HepG2 (cell line): ENCODE measurements around the gene PTPN3. TPM values are rescaled to one million over a fixed set of nuclear protein-coding genes. Genes with fewer than 3 reads are reported as not detected.

Source experiments
- ATAC-seq: fragments of 200-7000 bp; cut with Tn5 transposase; 3 replicates; pipeline ENCODE4 v1.9.1; 2020; ENCODE audit warnings: mild to moderate bottlenecking, moderate library complexity
- BruUV-seq: library from RNA; stranded (reverse); fragments of 400-500 nt; replicated peaks from 2 replicates; lab custom pipeline; 2021; lab: Mats Ljungman, UMichigan
- CTCF ChIA-PET: fragments of 300-600 bp; formaldehyde crosslinking; extraction: SDS; loops from one replicate; lab custom pipeline; 2021; ENCODE audit warnings: low total read pairs, inconsistent platforms, low intra/inter-chr PET ratio; lab: Yijun Ruan, JAX
- POLR2A ChIA-PET: fragments of 350-600 bp; sonication (Branson Sonifier 250); formaldehyde crosslinking; loops from one replicate; lab custom pipeline; 2020; ENCODE audit warnings: antibody characterized with exemption, inconsistent platforms; lab: Yijun Ruan, JAX
- DNase-seq: peaks from one replicate; pipeline ENCODE4 v3.0.0-alpha.2; 2015; ENCODE audit warnings: low spot score
- FAIRE-seq: peaks from 3 replicates; lab custom pipeline; 2011; peaks lifted over from hg19 to GRCh38; lab: Jason Lieb, UNC
- H2AFZ ChIP-seq: one replicate; pipeline ENCODE4 v1.6.1; 2011; ENCODE audit warnings: low read length, inconsistent platforms
- H3K27ac ChIP-seq: fragments of 300-600 bp; 3 replicates; pipeline ENCODE4 v1.8.0; 2011; ENCODE audit warnings: mixed run types, mild to moderate bottlenecking, mixed read lengths, low read length, inconsistent platforms; ENCODE audit not compliant: insufficient read depth; ENCODE audit errors: extremely low read length
- H3K27me3 ChIP-seq, 2 experiments: fragments of 200-600 bp in 1 of 2; 2 replicates in 1 of 2; 3 replicates in 1 of 2; pipeline versions ENCODE4 v1.6.0 to v1.8.0; 2011; ENCODE audit warnings: low read length in 2 of 2, mild to moderate bottlenecking in 2 of 2, moderate library complexity in 2 of 2, inconsistent platforms in 1 of 2; ENCODE audit not compliant: insufficient read depth in 2 of 2, control insufficient read depth in 1 of 2
- H3K36me3 ChIP-seq, 2 experiments: fragments of 200-600 bp in 1 of 2; replicated peaks in 1 of 2; 2 replicates in 1 of 2; 3 replicates in 1 of 2; pipeline versions ENCODE4 v1.5.1 to v1.8.0; 2011; ENCODE audit warnings: low read length in 2 of 2, inconsistent platforms in 1 of 2; ENCODE audit not compliant: insufficient read depth in 2 of 2, control insufficient read depth in 1 of 2
- H3K4me1 ChIP-seq: 2 replicates; pipeline ENCODE4 v1.5.1; 2012; ENCODE audit warnings: low read length, inconsistent platforms; ENCODE audit not compliant: insufficient read depth
- H3K4me2 ChIP-seq: 2 replicates; pipeline ENCODE4 v1.6.0; 2011; ENCODE audit warnings: low read depth, low read length, inconsistent platforms
- H3K4me3 ChIP-seq, 3 experiments: fragments of 200-600 bp in 1 of 3; sonication (generic), shearing (Covaris generic) in 1 of 3; replicated peaks in 1 of 3; 2 replicates each; pipeline ENCODE4 v1.5.1; 2011 to 2016; ENCODE audit warnings: low read length in 3 of 3, inconsistent platforms in 2 of 3, low read depth in 2 of 3, mild to moderate bottlenecking in 2 of 3, control low read depth in 1 of 3, mixed read lengths in 1 of 3; ENCODE audit not compliant: insufficient read depth in 1 of 3
- H3K79me2 ChIP-seq: one replicate; pipeline ENCODE4 v1.6.1; 2011; ENCODE audit warnings: low read length, inconsistent platforms; ENCODE audit not compliant: insufficient read depth
- H3K9ac ChIP-seq: 2 replicates; pipeline ENCODE4 v1.6.0; 2011; ENCODE audit warnings: mild to moderate bottlenecking, low read depth, low read length, inconsistent platforms; ENCODE audit not compliant: insufficient read depth
- H3K9me3 ChIP-seq: 2 replicates; pipeline ENCODE4 v1.5.1; 2012; ENCODE audit warnings: mild to moderate bottlenecking, low read length
- H4K20me1 ChIP-seq: 2 replicates; pipeline ENCODE4 v1.6.0; 2011; ENCODE audit warnings: inconsistent platforms, mild to moderate bottlenecking, low read length, moderate library complexity; ENCODE audit not compliant: insufficient read depth
- FOSL1 ChIP-seq: sonication (generic); formaldehyde crosslinking; IDR thresholded peaks from 2 replicates; pipeline ENCODE4 v1.9.0; 2021; ENCODE audit warnings: missing genetic modification reagents, borderline replicate concordance
- GLI4 ChIP-seq: sonication (generic); formaldehyde crosslinking; IDR thresholded peaks from 2 replicates; pipeline ENCODE4 v1.5.1; 2020; ENCODE audit warnings: missing genetic modification reagents, mild to moderate bottlenecking, moderate library complexity, borderline replicate concordance
- MED1 ChIP-seq: sonication (generic); formaldehyde crosslinking; IDR thresholded peaks from 2 replicates; pipeline ENCODE4 v1.4.0; 2020; ENCODE audit warnings: missing genetic modification reagents
- TAF1 ChIP-seq: sonication (generic); formaldehyde crosslinking; IDR thresholded peaks from 2 replicates; pipeline ENCODE4 v1.4.0; 2020; ENCODE audit warnings: missing genetic modification reagents
- TARDBP ChIP-seq: sonication (generic); formaldehyde crosslinking; IDR thresholded peaks from 2 replicates; pipeline ENCODE4 v1.8.0; 2022; ENCODE audit warnings: mild to moderate bottlenecking, missing genetic modification reagents
- ZNF10 ChIP-seq: sonication (generic); formaldehyde crosslinking; IDR thresholded peaks from 2 replicates; pipeline ENCODE4 v1.4.0; 2020; ENCODE audit warnings: mild to moderate bottlenecking, low read depth, missing genetic modification reagents, borderline replicate concordance
- ZNF260 ChIP-seq: sonication (generic); formaldehyde crosslinking; IDR thresholded peaks from 2 replicates; pipeline ENCODE4 v1.4.0; 2020; ENCODE audit warnings: missing genetic modification reagents, low read depth, mild to moderate bottlenecking, borderline replicate concordance
- ZNF792 ChIP-seq: IDR thresholded peaks from 2 replicates; pipeline ENCODE4 v1.6.1; 2016
- ZNF800 ChIP-seq: sonication (generic); formaldehyde crosslinking; IDR thresholded peaks from 2 replicates; pipeline ENCODE4 v1.4.0; 2020; ENCODE audit warnings: missing genetic modification reagents
- WGBS: methylation state at CpG from one replicate; pipeline ENCODE4 v1.1.6; 2017; ENCODE audit warnings: low lambda C conversion rate; 5-methylcytosine and 5-hydroxymethylcytosine counted together
- in situ Hi-C: cut with HindIII; loops from 2 replicates; pipeline ENCODE4 v1.10.0; 2017; ENCODE audit warnings: low pct_unique_long_range_greater_than_20kb; ENCODE audit not compliant: extremely low pct_ligation_motif_present
- intact Hi-C: fragments of 100-400 bp; cut with micrococcal nuclease; formaldehyde crosslinking; loops from one replicate; pipeline ENCODE4 v1.10.0; 2022; ENCODE audit not compliant: unreplicated experiment
- polyA plus RNA-seq, 8 experiments: library from polyadenylated mRNA; depleted of rRNA in 3 of 8; stranded (reverse) in 7 of 8; unstranded in 1 of 8; fragments of >200 nt; fragmentation: Illumina TruSeq in 4 of 8; extraction: Trizol in 4 of 8; gene quantifications; 2 replicates each; pipeline versions ENCODE4 v1.2.1 to v1.2.3, GENCODE V29; 2011 to 2016; ENCODE audit warnings: low read depth in 4 of 8, missing spikeins in 1 of 8, mixed read lengths in 1 of 8; ENCODE audit not compliant: insufficient read depth in 1 of 8
- total RNA-seq, 5 experiments: library from RNA; depleted of rRNA; stranded (reverse); fragments of >200 nt; fragmentation: Illumina TruSeq; extraction: Trizol; gene quantifications; 2 replicates each; pipeline ENCODE4 v1.2.3, GENCODE V29; 2016; ENCODE audit warnings: low read depth in 1 of 5
- TF ChIP-seq, protein P1 (sequence below): sonication (generic); formaldehyde crosslinking; IDR thresholded peaks from 2 replicates; pipeline ENCODE4 v1.4.0; 2020; ENCODE audit warnings: missing genetic modification reagents
- TF ChIP-seq, protein P2 (sequence below): sonication (generic); formaldehyde crosslinking; conservative IDR thresholded peaks from 2 replicates; pipeline ENCODE4 v1.5.0; 2020; ENCODE audit warnings: missing genetic modification reagents

The PTPN3 gene
- total and polyA plus RNA-seq, 2 of the 13 experiments (the other 11 are each of a cell fraction or from before 2014, with no cell fraction given) = 5.6 to 20.5 TPM

DNA sequence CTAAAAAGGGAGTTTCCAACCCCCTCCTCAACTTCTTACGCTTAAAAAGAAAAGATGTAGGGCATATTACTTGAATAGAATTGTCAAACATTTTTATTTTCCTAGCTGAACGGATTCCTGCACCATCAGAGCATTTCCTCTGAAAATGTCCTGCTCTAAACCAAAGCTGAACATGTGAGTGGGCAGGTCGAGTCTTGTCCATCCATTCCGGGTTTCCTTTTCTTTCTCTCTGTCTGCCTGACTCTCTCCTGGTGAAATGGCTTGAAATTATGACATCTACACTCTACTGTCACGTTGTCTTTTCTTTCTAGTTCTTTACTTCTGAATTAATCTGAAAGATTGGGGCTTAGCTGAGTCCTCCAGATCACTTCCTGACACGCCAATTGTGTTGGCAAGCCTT is 39.2 kb upstream of the PTPN3 start:
- no TSS peak for BruUV-seq
- Histone ChIP-seq H3K4me1 (no peaks in the 10 kb centered on the region), H3K27me3 (peaks cover 0 to 4% of the 10 kb centered on the region in 2 experiments; a peak in 1 of 5 replicates), H3K36me3 (no peaks in the 10 kb centered on the region), H3K79me2 (no peaks in the 10 kb centered on the region), H4K20me1 (no peaks in the 10 kb centered on the region), H3K9me3 (no peaks in the 10 kb centered on the region), H3K4me2 (no peak overlapping the region), H3K27ac (no peak overlapping the region), H2AFZ (no peak overlapping the region), H3K4me3 (no peak overlapping the region), H3K9ac (no peak overlapping the region)
- FAIRE-seq (no peak), DNase-seq (no peak), ATAC-seq (no peak)
- WGBS = 39% methylated on average over 6 of the region's 6 CpGs
- in situ Hi-C loops (no loop called here), intact Hi-C loops (no loop called here)
- POLR2A ChIA-PET = no interaction called here
- TF ChIP-seq ZNF800 (CRISPR knock-in tag) = no peak
- TF ChIP-seq, protein P1, sequence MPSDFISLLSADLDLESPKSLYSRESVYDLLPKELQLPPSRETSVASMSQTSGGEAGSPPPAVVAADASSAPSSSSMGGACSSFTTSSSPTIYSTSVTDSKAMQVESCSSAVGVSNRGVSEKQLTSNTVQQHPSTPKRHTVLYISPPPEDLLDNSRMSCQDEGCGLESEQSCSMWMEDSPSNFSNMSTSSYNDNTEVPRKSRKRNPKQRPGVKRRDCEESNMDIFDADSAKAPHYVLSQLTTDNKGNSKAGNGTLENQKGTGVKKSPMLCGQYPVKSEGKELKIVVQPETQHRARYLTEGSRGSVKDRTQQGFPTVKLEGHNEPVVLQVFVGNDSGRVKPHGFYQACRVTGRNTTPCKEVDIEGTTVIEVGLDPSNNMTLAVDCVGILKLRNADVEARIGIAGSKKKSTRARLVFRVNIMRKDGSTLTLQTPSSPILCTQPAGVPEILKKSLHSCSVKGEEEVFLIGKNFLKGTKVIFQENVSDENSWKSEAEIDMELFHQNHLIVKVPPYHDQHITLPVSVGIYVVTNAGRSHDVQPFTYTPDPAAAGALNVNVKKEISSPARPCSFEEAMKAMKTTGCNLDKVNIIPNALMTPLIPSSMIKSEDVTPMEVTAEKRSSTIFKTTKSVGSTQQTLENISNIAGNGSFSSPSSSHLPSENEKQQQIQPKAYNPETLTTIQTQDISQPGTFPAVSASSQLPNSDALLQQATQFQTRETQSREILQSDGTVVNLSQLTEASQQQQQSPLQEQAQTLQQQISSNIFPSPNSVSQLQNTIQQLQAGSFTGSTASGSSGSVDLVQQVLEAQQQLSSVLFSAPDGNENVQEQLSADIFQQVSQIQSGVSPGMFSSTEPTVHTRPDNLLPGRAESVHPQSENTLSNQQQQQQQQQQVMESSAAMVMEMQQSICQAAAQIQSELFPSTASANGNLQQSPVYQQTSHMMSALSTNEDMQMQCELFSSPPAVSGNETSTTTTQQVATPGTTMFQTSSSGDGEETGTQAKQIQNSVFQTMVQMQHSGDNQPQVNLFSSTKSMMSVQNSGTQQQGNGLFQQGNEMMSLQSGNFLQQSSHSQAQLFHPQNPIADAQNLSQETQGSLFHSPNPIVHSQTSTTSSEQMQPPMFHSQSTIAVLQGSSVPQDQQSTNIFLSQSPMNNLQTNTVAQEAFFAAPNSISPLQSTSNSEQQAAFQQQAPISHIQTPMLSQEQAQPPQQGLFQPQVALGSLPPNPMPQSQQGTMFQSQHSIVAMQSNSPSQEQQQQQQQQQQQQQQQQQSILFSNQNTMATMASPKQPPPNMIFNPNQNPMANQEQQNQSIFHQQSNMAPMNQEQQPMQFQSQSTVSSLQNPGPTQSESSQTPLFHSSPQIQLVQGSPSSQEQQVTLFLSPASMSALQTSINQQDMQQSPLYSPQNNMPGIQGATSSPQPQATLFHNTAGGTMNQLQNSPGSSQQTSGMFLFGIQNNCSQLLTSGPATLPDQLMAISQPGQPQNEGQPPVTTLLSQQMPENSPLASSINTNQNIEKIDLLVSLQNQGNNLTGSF (CRISPR knock-in tag) = no peak
- TF ChIP-seq, protein P2, sequence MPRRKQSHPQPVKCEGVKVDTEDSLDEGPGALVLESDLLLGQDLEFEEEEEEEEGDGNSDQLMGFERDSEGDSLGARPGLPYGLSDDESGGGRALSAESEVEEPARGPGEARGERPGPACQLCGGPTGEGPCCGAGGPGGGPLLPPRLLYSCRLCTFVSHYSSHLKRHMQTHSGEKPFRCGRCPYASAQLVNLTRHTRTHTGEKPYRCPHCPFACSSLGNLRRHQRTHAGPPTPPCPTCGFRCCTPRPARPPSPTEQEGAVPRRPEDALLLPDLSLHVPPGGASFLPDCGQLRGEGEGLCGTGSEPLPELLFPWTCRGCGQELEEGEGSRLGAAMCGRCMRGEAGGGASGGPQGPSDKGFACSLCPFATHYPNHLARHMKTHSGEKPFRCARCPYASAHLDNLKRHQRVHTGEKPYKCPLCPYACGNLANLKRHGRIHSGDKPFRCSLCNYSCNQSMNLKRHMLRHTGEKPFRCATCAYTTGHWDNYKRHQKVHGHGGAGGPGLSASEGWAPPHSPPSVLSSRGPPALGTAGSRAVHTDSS = no peak
- TF ChIP-seq TAF1 = no peak
- TF ChIP-seq MED1 (CRISPR knock-in tag) = no peak
- TF ChIP-seq GLI4 = no peak
- TF ChIP-seq FOSL1 (CRISPR knock-in tag) = no peak
- no peak for TF ChIP-seq ZNF792
- no peak for TF ChIP-seq ZNF10 (CRISPR knock-in tag)
- TF ChIP-seq ZNF260 (CRISPR knock-in tag) = no peak
- no peak for TF ChIP-seq TARDBP
- CTCF ChIA-PET = no interaction called here
